NCI-H345 treated with DMSO at 0.1 percent for 48 hours (cell line): ENCODE data around the gene HAAO.
"Not testable (repeated sequence)": the region's sequence is repeated elsewhere in the genome, so short reads cannot be mapped to it uniquely, and the experiment has no call there.

Experiments
- DNase-seq: peaks from one replicate; lab custom pipeline; 2025; ENCODE audit not compliant: unreplicated experiment; lab: John Stamatoyannopoulos, UW

Gene HAAO

GRCh38 chr2:42792583-42793333, at the start of gene HAAO:
Gene HAAO (minus strand): TSS chr2:42792583. CDS start chr2:42792536, 47 bp downstream.
- DNase-seq, result no peak

GRCh38 chr2:42841344-42841743, 49.0 kb upstream of the HAAO start:
- no peak for DNase-seq

- no peak for DNase-seq
Observed at GRCh38 chr2:42840760-42841159, 48.4 kb upstream of the HAAO start.

GRCh38 chr2:42839809-42840501, 47.6 kb upstream of the HAAO start:
- no peak for DNase-seq

DNA sequence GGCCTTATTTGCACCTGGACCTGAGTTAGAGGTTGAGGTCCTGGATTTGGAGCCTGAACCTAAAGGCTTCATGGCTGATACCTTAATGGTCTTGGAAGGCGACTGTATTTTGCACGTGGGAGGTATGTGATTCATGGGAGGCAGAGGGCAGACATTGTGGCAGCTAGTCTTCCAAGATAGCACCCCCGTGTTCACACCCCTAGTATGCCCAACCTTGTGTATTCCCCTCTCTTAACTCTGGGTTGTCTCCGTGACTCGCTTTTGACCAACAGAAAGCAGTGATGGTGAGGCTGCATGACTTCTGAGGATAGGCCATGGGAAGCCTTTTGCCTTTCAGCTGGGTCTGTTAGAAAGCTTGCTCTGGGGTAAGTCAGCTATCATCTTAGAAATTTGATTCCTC, 45.8 kb upstream of the HAAO start:
- DNase-seq, result no peak

- no peak for DNase-seq
Observed at GRCh38 chr2:42835577-42836371, 43.4 kb upstream of the HAAO start.

DNA sequence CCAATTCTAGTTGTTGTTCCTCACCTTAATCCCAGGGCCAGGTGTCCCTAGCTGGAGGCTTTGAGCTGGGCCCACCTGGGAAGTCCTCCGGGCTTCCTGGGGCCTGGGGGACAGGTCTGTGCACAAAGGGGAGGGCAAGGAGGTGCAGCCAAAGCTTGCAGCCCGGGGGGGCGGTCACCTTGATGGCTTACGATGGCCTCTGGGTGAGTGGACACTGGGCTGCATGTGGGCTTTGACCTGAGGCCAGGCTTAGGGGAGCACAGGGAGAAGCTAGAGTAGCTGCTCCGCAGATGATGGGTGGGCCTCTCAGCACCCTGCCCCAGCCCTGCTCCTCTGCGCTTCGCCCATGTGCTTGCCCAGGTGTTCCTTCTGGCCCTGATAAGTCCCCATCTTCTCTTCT, 41.8 kb upstream of the HAAO start:
- DNase-seq, result no peak

- no peak for DNase-seq
Observed at GRCh38 chr2:42832289-42832634, 39.9 kb upstream of the HAAO start.

DNA sequence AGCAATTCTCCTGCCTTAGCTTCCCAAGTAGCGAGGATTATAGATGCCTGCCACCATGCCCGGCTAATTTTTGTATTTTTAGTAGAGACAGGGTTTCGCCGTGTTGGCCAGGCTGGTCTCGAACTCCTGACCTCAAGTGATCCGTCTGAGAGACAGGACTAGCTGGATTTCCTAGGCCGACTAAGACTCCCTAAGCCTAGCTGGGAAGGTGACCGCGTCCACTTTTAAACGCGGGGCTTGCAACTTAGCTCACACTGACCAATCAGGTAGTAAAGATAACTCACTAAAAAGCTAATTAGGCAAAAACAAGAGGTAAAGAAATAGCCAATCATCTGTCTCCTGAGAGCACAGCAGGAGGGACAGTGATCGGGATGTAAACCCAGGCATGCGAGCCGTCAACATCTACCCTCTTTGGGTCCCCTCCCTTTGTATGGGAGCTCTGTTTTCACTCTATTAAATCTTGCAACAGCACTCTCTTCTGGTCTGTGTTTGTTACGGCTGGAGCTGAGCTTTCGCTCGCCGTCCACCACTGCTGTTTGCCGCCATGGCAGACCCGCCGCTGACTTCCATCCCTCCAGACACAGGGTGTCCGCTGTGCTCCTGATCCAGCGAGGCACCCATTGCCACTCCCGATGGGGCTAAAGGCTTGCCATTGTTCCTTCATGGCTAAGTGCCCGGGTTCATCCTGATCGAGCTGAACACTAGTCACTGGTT, 39.3 kb upstream of the HAAO start:
- not testable (repeated sequence) for DNase-seq

- DNase-seq, result no peak
Observed at GRCh38 chr2:42830922-42831574, 38.7 kb upstream of the HAAO start.

GRCh38 chr2:42829671-42830440, 37.5 kb upstream of the HAAO start:
- no peak for DNase-seq

GRCh38 chr2:42828487-42829425, 36.4 kb upstream of the HAAO start:
- DNase-seq, result peak; percentile 37

DNA sequence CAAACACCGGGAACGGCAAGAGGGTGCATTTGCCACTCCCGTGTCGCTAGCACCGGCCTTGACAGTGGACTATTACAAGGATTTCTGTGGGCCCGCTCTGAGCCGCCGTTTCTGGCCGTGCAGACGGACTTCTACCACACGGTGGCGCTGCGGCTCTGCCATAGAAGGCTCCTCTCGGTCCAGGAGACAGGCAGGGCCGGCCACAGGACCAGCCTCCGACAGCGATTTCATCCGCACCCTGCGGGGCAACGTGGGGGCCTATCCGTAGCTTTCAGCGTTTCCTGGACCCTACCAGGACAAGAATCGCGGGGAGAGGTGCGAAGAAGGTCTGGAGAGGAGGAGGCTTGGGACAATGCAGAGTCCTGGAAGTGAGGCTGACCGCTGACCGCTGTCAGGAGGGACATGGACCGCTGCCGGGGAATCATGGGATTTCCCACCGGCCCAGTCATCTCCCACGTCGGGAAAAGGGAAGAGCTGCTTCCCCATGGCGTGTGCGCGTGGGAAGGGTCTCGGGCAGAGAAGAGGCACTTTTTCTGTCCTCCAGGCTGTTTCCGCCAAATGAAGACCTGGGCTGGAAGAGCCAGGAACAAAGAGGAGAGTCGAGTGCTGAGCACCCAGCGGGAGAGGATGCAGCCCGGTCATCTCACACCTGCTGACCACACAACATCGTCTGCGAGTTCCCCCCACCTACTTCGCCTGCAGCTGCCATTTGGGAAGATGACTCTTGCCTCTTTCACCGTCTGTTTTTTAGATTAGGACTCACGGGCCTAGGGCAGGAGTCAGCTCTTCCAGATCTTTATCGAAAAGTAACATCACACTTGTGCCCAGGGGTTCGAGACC, 35.5 kb upstream of the HAAO start:
- DNase-seq, result peak; percentile 67

GRCh38 chr2:42826231-42826630, 33.8 kb upstream of the HAAO start:
- no peak for DNase-seq

GRCh38 chr2:42824454-42824807, 32.0 kb upstream of the HAAO start:
- no peak for DNase-seq

GRCh38 chr2:42823744-42824453, 31.5 kb upstream of the HAAO start:
- no peak for DNase-seq

GRCh38 chr2:42819160-42819559, 26.8 kb upstream of the HAAO start:
- DNase-seq, result no peak
